GM03348 (cell line): ENCODE results near the gene HS3ST2.
A peak's percentile ranks its signal among the peaks of the same experiment; 100 is the strongest.

Experiments used
- DNase-seq: peaks from one replicate; pipeline ENCODE4 v3.0.0; 2012; ENCODE audit warnings: low spot score

Gene HS3ST2

GRCh38 chr16:22813948-22814710 lies at the start of gene HS3ST2:
TSS of gene HS3ST2 (plus strand) at chr16:22814162. CDS start at chr16:22814611, 449 bp downstream.
- DNase-seq, result peak; percentile 63

GRCh38 chr16:22764662-22765327 lies 49.2 kb upstream of the HS3ST2 start:
- DNase-seq, result no peak

GRCh38 chr16:22765479-22765878 lies 48.5 kb upstream of the HS3ST2 start:
- DNase-seq, result no peak

GRCh38 chr16:22770866-22771265 lies 43.1 kb upstream of the HS3ST2 start:
- DNase-seq, result no peak

GRCh38 chr16:22771551-22771950 lies 42.4 kb upstream of the HS3ST2 start:
- DNase-seq, result no peak

GRCh38 chr16:22775220-22775922 lies 38.6 kb upstream of the HS3ST2 start:
- DNase-seq, result no peak

- no peak for DNase-seq
Measured at GRCh38 chr16:22781480-22781879, 32.5 kb upstream of the HS3ST2 start.

- no peak for DNase-seq
Measured at GRCh38 chr16:22782314-22782713, 31.6 kb upstream of the HS3ST2 start.

GRCh38 chr16:22784690-22785214 lies 29.2 kb upstream of the HS3ST2 start:
- no peak for DNase-seq

GRCh38 chr16:22785552-22785951 lies 28.4 kb upstream of the HS3ST2 start:
- no peak for DNase-seq

- DNase-seq, result no peak
Measured at GRCh38 chr16:22786284-22786683, 27.7 kb upstream of the HS3ST2 start.

GRCh38 chr16:22786691-22787090 lies 27.3 kb upstream of the HS3ST2 start:
- no peak for DNase-seq

- DNase-seq, result peak; percentile 77
Measured at GRCh38 chr16:22787466-22788192, 26.3 kb upstream of the HS3ST2 start.

- no peak for DNase-seq
Measured at GRCh38 chr16:22788193-22788530, 25.8 kb upstream of the HS3ST2 start.

GRCh38 chr16:22789281-22789945 lies 24.5 kb upstream of the HS3ST2 start:
- DNase-seq, result no peak

GRCh38 chr16:22797551-22797950 lies 16.4 kb upstream of the HS3ST2 start:
- no peak for DNase-seq

GRCh38 chr16:22799113-22799512 lies 14.8 kb upstream of the HS3ST2 start:
- DNase-seq, result no peak

- DNase-seq, result no peak
Measured at GRCh38 chr16:22804893-22805292, 9.1 kb upstream of the HS3ST2 start.

GRCh38 chr16:22805326-22805725 lies 8.6 kb upstream of the HS3ST2 start:
- DNase-seq, result no peak

GRCh38 chr16:22806811-22807210 lies 7.2 kb upstream of the HS3ST2 start:
- no peak for DNase-seq

GRCh38 chr16:22810226-22810625 lies 3.7 kb upstream of the HS3ST2 start:
- no peak for DNase-seq
